DMS 273 (cell line): ENCODE data around the gene FRMD4A.

Experiments used
- DNase-seq: peaks from one replicate; lab custom pipeline; 2025; ENCODE audit not compliant: unreplicated experiment; lab: John Stamatoyannopoulos, UW

The FRMD4A gene

DNA sequence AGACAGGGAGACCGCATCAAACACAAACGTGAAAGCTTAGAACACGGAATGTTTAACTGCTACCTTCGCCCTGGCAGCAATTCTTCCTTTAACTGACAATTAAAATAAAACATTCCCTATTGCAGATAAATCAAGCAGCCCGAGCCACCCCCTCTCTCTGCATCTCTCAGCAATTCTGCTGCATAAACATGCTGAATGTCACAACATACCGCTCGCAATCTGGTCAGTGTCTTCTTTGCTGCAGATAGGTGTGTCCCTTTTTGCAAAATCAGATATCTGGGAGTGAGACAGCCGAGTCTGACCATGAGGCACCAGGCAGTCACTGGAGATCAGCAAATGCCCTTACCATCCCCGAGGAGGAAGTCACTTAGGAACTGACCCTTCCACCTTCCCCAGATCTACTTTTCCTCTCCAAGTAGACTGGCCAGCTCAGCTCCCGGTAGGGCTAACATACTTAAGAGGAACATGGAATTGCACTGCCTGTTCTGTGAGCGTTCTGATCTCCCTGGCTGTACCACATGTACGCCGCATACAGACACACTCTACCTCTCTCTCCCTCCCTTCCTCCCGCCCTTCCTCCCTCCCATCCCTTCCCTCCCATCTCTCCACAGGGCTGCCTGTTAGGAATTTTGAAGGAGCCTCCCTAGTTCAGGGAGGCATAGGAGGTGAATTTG is at the start of gene FRMD4A:
Gene FRMD4A (minus strand): TSS at position 537 of the 674 bp plus-strand sequence.
- DNase-seq = no peak

DNA sequence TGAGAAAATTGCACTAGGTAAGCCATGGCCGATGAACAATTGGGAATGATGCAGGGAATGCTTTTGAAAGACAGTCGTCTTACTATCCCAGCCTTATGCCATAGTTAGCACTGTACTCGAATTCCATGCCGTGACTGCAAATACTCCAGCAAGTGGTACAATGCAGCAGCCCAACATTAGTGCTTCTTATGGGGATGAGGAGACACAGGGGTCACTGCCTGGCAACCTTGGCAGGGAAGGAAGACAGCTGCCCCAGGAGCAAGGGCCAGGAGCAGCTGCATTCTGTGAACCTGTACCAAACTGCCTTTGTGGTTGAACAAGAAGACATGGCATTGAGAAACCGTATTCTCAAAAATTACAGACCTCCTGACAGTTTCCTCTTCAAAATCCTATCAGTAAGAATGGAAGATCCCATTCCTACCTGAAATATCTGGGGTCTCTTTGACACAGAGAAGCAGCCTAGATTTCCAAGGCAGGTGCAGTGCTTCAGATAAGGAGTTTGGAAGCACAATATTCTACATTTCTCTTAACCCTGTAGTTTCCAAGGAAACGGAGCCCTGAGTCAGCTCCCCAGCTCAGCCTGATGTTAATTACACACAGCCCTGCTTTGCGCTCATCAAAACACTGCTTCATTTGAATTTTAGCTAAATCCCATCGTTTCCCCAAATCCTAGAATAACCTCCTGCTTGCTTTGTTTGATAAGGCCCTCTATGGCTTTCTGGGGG is 49.0 kb upstream of the FRMD4A start:
- no peak for DNase-seq

DNA sequence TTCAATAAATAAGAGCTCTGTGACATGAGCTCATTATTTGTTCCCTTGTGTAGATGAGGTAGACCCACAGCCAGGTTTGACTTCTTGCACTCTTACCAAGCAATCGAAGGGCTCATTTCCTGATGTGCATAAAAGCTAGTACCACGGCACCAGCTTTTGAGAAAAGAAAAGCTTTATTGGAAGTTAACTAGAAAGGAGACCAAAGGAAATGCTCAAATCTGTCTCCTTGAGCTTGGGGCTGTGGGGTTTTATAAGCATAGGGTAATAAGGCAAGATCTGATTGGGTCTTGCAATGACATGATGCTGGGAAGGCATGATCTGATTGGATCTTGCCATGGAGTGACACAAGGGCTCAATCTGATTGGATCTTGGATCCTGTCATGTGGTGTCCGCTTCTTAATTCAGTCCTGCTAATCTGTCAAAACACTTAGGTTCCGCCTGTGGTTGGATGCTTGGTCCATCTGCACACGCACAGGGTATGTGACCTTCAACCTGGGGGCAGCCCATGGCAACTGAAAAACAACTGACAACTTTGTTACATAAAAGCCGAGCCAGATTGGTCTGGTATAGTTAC is 47.8 kb upstream of the FRMD4A start:
- DNase-seq = peak; percentile 7

DNA sequence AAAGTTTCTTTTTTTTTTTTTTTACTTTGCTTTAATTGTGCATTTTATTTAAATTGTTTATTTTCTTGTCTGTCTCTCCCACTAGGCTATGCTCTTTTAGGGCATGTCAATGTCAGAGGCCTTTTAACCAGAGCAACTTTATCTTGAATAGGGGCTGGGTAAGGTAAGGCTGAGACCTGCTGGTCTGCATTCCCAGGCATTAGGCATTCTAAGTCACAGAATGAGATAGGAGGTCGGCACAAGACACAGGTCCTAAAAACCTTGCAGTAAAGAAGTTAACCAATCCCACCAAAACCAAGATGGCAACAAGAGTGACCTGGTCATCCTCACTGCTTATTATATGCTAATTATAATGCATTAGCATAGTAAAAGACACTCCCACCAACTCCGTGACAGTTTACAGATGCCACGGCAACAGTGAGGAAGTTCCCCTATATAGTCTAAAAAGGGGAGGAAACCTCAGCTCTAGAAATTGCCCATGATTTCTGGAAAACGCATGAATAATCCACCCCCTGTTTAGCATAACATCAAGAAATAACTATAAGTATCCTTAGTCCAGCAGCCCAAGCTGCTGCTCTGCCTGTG is 47.0 kb upstream of the FRMD4A start:
- no peak for DNase-seq

DNA sequence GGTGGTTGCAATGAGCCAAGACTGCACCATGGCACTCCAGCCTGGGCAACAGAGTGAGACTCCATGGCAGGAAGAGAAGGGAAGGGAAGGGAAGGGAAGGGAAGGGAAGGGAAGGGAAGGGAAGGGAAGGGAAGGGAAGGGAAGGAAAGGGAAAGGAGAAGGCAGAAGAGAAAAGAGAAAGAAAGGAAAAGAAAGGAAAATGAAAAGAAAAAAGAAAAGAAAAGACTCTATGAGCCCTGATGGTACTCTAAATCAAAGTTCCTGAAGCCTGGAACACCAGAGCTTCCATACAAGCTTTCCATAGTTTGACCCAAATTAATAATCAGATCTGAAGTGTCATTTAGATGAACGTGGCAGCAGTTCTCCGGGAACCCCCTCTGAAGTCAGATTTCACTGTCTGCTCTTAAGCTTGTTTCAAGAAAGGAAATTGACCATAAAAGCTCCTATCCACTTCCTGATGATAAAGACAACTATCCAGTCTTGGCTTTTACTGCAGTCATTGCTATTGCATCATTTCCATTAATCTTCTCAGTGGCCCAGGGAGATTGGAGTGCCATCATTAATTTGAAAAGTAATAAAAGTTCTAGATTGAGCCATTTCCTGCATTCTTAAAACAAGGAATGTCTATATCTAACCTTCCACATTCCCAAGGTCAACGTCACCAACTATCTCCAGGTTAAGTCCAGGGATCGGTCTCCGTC is 44.2 kb upstream of the FRMD4A start:
- DNase-seq = no peak

DNA sequence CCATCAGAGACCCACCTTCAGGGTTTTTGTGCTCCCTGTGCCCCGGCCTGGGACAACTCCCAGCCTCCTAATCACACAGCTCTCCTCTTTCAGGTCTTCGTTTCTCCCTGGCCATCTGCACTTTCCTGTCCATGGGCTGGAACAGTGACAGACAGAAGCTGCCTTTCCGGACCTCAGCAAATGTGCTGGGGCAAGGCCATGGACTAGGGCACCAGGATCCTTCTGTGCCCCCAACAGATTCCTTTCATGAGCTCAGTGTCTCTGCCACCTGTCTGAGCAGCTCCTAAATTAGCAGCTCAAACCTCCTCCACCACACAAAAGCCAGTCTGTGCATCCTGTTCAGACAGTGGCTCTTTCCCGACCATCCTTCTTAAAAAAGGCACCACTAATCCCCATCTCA is 41.9 kb upstream of the FRMD4A start:
- DNase-seq = peak; percentile 28

DNA sequence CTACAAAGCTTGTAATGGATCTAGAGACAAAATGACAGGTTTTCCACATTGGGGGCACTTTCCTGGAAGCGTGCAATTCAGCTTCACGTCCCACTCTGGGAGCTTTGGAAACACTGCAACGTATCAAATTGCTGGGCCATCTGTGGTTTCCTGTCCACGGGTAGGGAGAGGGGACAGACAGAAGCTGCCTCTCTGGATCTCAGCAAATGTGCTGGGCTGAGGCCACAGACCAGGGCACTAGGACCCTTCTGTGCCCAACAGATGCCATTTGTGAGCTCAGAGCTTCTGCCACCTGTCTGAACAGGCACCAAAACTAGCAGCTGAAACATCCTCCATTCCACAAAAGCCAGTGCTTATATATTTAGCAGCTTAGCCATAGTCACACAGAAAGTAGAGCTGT is 40.9 kb upstream of the FRMD4A start:
- peak; percentile 89 for DNase-seq

DNA sequence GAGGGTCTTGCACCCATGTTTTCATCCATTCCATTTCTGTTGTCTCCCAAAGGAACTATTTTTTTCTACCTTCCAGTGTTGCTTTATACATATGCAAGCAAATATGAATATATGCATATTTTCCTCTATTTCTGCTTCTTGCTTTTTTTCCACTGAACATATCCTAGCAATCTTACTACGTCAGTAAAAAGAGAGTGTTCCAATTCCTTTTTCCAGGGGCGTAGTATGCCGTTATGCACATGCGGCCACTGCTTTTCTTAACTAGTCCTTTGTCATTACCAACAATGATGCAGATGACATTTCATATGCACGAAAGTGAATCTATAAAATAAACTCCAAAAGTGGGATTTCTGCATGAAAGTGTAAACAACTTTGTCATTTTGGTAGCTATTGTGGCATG is 40.2 kb upstream of the FRMD4A start:
- no peak for DNase-seq

DNA sequence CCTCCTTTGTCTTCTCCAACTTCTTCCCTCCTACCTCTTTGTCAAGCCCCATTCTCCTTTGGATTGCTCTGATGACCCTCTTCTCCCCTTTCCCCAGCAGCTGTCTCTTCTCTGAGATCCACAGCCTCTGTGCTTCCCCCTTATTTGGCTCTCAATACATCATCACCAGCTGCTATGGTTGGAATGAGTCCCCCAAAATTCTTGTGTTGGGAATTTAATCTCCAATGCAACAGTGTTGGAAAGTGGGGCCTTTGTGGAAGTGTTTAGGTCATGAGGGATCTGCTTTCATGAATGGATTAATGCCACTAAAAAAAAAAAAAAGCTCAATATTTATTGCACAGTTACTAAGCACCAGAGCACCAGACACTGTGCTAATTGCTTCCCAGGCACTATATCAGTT is 39.2 kb upstream of the FRMD4A start:
- no peak for DNase-seq

DNA sequence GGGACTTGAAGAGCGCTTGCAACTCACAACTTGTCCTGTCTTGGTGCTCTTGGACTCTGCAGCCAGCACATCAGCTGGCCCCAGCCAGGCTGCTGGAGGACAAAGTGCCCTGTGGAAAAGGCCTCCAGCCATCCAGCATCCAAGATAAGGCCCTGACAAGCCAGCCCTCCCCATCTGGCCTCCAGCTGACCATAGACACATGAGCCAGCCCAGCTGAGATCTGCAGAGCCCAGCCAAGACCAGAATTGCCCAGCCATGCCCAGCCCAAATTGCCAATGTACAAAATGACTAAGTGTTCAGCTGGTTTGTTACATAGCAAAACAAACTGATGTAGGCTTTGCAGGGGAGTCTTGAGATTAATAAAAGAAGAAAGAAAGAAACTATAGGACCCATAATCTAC is 36.0 kb upstream of the FRMD4A start:
- DNase-seq = no peak

DNA sequence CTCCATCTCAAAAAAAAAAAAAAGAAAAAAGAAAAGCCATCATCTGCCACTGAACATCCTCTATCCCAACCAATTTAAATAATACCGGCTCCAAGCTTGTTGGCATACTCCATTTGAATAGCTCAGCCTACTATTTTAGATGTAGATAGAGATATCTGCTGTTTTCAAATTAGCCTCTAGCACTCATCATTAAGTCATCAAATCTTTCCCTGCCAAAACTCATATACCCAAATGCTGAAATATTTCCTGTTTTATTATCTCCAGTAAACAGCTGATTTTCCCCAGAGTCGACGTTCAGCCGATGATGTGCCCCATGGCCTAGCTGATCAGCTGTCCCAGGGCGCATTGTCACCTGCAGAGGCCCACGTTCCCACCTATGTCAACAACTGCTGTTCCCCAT is 34.5 kb upstream of the FRMD4A start:
- no peak for DNase-seq

DNA sequence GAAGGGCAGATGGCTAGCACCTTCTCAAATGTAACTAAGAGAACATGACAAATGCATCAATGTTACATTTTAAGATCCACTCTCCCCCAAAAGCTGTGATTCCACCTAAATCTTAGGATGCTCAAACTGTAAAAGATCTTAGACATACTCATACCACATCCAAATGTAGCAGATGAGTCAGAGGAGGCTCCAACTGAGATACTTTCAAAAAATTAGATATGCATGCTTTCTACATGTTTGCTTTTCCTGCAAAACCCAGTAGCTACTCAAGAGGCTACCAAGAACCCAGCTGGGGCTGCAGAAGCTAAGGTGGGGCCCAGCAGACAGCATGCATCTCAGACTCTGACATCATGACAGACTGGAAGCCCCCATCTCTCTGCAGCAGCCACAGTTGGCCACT is 31.4 kb upstream of the FRMD4A start:
- no peak for DNase-seq

DNA sequence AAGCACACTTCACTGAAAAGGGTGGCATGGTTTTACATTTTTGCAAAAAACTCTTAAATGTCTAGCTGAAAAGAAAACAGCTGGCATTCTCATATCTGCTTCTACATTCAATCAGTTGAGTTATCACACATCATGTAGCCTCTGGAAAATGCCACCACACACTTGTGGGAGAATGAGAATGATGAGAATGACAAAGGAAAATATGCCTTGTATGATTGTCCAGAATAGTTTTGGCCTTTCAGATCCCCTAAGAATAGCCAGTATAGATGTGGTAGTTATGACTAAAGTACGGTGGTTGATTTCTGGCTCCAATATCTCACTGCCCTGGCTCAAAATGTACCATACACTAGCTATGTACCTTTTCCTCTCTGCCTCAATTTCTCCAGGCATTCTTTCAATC is 30.2 kb upstream of the FRMD4A start:
- DNase-seq = no peak

DNA sequence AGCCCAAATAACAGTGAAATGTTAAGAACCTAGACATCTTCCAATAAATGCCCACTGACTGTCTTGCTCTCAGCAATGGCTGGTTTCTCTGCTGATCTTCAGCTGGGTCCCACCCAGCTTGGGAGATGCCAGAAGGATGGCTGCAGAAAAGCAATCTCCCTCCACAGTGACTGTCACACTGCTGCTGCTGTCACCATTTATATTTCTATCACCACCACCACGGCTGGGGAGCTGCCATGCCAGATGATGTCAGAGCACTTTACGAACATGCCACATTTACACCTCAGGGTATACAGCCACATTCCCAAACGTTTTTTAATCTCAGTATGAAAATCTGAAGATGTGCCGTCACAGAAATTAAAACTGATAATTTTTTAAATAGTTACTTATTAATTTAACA is 29.8 kb upstream of the FRMD4A start:
- no peak for DNase-seq

DNA sequence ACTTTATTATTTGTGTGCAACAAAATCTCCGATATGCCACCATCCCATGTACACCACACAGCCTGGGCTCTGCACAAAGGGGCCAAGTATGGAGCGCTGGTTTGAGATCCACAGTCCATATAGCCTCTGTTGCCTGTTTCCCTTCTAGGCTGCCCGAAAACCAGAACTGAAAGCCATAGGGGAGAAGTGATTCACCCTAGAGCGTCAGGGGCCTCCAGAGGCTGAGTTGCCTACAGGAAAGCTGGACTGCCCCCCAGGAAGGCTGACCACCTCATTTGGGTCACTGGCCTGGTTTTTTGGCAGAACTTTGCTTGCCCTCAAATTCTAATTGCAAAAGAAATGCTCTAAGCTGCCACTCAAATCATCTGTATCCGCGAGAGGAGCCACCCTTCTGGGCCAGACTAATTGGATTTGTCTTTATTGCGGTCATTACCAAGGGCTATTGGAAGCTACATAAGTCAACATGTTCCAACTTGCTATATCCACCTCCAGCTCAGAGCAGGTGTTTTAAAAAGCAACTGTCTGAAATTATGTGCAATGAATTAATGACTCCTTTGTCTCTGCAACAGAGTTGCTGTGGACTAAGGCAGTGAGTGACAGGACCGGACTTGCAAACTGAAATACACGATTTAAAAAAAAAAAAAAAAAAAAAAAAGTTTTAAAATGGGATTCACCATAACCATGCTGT is 28.3 kb upstream of the FRMD4A start:
- DNase-seq = peak; percentile 59

DNA sequence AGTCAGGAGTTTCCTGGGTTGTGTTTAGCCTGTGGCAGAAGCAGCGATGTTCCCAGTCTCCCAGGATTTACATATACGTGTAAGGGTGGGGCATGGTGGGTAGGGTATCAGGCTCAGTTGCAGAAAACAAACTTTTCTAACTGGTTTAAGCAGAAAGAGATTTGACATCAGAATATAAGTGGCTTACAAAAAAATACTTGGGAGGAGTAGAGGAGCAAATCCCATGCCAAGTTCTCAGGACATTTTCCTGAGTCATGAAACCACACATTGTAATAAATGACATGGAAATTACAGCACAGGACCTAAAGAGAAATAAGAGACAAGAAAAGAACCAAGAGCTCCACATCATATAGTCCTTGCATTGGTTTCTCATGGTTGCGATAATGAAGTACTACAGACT is 26.2 kb upstream of the FRMD4A start:
- DNase-seq = no peak

DNA sequence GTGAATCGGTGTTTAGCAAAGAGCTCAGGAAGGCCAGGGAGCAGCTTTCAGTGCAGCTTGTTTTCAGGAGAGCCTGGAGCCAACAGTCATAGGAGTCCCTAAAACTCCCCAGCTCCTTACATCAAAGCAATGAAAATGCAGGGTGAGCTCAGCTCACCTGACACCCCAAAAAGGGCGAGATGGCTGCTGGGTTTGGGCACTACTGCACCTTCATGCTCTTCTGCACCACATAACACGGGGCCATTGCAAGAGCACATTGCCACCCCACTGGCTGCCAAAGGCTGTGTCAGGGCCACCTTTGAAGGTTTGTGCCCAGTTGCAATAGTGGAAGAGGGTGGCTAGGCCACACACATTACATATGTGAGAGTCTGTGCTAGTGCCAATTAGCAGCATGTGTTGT is 25.0 kb upstream of the FRMD4A start:
- DNase-seq = no peak

DNA sequence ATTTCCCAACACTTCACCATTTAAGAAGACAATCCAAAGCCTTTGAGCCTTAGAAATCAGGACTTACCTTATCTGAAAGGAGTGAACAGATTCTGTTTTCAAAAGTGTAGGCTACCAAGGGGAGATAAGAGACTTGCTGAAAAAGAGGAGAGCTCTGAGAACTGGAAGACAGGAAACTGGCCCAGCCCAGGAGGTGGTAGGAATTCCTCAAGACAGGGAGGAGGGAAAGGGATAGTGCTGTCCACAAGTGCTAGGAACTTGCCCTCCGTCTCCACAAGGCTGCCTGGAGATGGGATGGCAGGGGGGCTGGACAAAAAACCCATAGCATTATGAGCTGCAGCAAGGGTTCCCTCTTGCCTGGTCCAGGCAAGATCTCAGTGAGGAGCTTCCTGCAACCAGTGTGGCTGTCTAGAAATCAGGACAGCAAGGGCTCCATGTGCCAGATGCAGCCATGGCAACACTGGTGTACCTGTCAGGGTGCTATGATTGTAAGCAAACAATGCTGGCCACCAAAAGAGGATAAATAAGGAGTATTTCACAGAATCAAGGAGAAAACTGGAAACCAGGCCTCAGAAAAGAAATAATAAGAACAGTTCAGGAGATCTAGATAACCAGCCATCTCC is 22.7 kb upstream of the FRMD4A start:
- no peak for DNase-seq

DNA sequence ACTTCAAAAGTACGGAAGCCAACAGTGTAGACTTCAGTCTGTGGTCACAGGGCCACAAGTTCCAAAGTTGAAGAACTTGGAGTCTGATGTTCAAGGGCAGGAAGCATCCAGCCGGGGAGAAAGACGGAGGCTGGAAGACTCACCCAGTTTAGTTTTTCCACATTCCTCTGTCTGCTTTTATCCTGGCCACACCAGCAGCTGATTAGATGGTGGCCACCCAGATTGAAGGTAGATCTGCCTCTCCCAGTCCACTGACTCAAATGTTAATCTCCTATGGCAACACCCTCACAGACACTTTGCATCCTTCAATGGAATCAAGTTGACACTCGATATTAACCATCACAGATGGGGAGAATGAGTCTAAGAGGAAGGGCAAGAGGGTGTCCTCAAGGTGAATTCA is 19.3 kb upstream of the FRMD4A start:
- no peak for DNase-seq

DNA sequence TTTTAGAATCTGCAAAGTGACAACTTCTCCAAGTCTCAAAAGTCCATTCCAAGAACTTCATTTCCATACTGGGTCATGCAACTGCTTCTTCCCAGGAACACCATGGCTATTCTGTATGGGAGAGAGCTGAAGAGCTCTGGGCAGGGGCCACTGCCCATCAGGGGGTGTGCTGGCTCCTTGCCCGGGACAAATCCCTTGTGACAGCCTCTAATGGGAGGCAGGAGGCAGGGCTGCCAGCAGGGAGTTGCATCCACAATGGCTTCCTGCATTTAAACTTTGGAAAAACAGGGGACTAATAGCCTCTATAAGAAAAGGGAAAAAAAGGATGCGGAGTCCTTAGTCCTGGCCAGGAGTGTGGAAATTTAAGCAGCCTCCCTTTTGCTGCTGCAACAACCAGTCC is 18.4 kb upstream of the FRMD4A start:
- peak; percentile 12 for DNase-seq

DNA sequence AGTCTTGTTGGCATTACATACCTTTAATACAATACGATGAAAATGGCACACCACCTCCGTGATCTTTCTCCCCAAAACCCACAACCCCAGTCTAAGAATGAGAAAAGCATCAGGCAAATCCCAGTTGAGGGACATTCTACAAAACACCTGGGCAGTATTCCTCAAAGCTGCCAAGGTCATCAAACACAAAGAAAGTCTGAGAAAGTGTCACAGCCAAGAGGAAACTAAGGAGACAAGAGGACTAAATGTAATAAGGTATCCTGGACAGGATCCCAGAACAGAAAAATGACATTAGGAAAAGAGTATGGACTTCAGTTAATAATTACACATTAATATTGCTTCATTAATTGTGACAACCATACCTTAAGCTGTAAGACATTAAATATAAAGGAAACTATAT is 14.5 kb upstream of the FRMD4A start:
- no peak for DNase-seq
